Activated naive CD4-positive, alpha-beta T cell treated with anti-CD3 and anti-CD28 coated beads, Interleukin-2, amount 50 U/mL, for 72 hours (primary cell): ENCODE measurements around the gene STON1. TPM values are rescaled to one million over a fixed set of nuclear protein-coding genes. Genes with fewer than 3 reads are reported as not detected.
A peak's percentile ranks its signal among the peaks of the same experiment; 100 is the strongest.
"Not testable (repeated sequence)": the region's sequence is repeated elsewhere in the genome, so short reads cannot be mapped to it uniquely, and the experiment has no call there.

Source experiments
- ATAC-seq, 2 donors: fragments of 150-1000 bp; cut with Tn5 transposase; 2 replicates each; pipeline ENCODE4 v1.10.0; 2021; ENCODE audit warnings: mild to moderate bottlenecking in 2 of 2, moderate library complexity in 2 of 2
- DNase-seq, 2 donors: peaks; one replicate each; pipeline ENCODE4 v3.0.0; 2021 to 2022; ENCODE audit warnings: low spot score in 2 of 2
- H3K27ac Mint-ChIP-seq, 2 donors: one replicate each; pipeline ENCODE4 v1.8.0; 2022; ENCODE audit warnings: mild to moderate bottlenecking in 2 of 2, mixed read lengths in 2 of 2
- H3K36me3 Mint-ChIP-seq, 2 donors: one replicate each; pipeline ENCODE4 v1.8.0; 2022; ENCODE audit warnings: mixed read lengths in 2 of 2
- H3K9me3 Mint-ChIP-seq, 2 donors: one replicate each; pipeline ENCODE4 v1.8.0; 2022; ENCODE audit warnings: mixed read lengths in 2 of 2
- total RNA-seq, 2 donors: library from RNA; stranded (reverse); gene quantifications; one replicate each; pipeline ENCODE4 v1.2.3, GENCODE V29; 2022

STON1 gene
- total RNA-seq, 2 donors from 2014 or later, result 0.27 to 2.4 TPM

DNA sequence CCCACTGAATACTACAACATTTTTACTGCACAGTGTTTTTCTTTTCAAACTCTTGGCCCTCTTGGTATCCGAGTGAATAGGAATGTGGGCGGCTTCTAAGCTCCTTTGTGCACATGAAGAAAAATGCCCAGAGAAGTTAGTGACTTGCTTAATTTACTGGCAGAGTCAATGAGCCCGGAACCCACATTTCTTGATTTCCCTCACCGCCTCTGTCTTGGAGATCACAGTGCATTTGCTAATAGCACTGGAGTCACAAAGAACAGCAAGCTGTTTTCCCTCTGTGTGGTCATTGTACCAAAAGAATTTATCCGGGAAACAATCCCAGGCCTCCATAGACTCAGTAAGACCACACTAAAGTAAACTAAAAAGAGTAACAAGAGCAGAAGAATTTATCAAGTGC, 18.9 kb downstream of the STON1 start:
- H3K27ac Mint-ChIP-seq, result no peak overlapping the region
- ATAC-seq, result no peak
- no peak for DNase-seq
- H3K9me3 Mint-ChIP-seq, result no peaks in the 10 kb centered on the region
- H3K36me3 Mint-ChIP-seq, result no peaks in the 10 kb centered on the region

DNA sequence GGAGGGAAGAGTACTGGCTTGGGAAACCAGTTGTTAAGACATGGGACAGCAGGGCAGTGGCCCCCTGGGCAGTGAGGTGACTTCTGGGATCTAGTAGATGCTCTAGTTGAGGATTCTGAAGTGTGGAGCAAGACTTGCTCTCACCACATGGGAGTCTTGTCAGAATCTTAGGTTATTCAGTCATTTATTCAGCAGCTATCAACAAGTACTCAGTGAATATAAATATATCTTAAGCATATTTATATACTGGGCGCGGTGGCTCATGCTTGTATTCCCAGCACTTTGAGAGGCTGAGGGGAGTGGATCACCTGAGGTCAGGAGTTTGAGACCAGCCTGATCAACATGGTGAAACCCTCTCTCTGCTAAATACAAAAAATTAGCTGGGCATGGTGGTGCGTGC, 20.0 kb downstream of the STON1 start:
- DNase-seq (no peak), ATAC-seq (no peak)
- H3K27ac Mint-ChIP-seq, result no peak overlapping the region
- H3K9me3 Mint-ChIP-seq, result no peaks in the 10 kb centered on the region
- no peaks in the 10 kb centered on the region for H3K36me3 Mint-ChIP-seq

DNA sequence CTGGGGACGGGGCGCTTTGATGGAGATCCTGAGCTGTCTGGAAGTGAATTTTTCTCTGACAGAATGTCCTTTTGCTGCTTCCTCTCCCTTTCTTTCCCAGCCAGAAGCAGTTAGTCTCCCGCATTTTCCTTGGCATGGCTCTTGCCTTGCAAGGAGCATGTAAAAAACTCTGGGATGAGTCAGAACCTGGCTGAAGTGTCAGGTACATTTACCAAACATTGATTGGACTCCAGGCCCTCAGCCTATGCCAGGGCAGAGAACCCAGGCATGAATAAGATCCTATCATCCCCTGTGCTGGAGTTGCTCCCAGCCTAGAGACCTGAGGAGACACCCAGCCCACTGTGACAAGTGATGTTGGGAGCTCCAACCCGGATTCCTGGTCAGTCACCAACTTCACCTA, 21.6 kb downstream of the STON1 start:
- no peak for ATAC-seq
- no peaks in the 10 kb centered on the region for H3K9me3 Mint-ChIP-seq
- no peaks in the 10 kb centered on the region for H3K36me3 Mint-ChIP-seq
- H3K27ac Mint-ChIP-seq, result no peak overlapping the region
- no peak for DNase-seq

DNA sequence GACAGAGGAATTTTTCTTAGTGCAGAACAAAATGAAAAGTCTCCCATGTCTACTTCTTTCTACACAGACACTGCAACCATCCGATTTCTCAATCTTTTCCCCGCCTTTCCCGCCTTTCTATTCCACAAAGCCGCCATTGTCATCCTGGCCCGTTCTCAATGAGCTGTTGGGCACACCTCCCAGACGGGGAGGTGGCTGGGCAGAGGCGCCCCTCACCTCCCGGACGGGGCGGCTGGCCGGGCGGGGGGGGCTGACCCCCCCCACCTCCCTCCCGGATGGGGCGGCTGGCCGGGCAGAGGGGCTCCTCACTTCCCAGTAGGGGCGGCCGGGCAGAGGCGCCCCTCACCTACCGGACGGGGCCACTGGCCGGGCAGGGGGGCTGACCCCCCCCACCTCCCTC, 25.1 kb downstream of the STON1 start:
- H3K27ac Mint-ChIP-seq, H3K9me3 Mint-ChIP-seq: not testable (repeated sequence)

DNA sequence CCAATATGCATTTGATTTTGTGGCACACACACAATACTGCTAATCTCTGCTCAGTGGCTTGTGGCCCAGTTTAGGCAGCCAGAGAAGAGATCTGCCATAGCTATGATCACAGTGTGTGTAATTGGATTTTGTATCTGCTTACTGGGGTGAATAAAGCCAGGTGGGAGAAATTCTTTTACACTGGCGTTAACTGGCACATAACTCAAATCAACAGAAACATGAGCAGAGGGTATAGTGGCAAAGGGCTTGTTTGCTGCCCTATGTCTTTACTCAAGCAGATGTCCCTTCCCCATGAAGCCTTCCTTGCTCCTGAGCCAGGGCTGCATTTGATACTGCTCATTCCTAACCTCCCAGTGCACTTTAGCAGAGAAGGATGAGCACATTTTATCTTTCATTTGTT, 28.5 kb downstream of the STON1 start:
- no peaks in the 10 kb centered on the region for H3K9me3 Mint-ChIP-seq
- DNase-seq (no peak), ATAC-seq (no peak)
- no peak overlapping the region for H3K27ac Mint-ChIP-seq
- H3K36me3 Mint-ChIP-seq, result no peaks in the 10 kb centered on the region

More for the DNA sequence above, 25.1 kb downstream of the STON1 start:
- DNase-seq, ATAC-seq, H3K36me3 Mint-ChIP-seq: not testable (repeated sequence)

DNA sequence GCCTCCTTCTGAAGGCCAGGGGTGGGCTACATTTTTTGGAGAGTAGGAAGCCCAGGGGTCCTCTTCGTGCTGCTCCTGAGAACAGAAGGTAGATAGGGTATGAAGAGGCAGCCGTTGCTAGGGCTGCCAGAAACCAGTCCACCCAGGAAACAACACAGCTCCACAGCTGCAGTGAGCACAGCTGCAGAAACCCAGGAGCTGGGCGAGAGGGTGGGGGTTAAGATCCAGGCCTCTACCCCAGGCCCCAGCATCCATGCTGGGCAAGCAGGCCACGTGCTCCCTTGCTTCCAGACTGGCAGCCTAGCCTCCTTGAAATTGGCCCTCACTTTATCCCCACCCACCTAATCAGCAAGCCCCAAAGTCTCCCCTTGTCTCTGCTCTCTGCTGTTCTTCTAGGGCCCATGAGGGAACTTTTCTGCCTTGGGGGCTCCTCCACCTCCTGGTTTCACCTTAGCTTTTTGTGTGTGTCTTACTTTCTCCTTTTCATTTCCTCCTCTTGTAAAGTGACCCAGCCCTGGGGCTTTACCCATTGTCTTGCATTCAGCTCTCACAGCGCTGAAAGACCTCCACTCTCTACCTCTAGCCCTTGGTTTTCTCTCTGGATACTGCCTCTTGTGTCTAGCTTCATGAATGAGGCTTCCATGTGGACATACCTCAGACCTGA, 30.7 kb downstream of the STON1 start:
- Mint-ChIP-seq H3K36me3 (no peaks in the 10 kb centered on the region), H3K27ac (no peak overlapping the region), H3K9me3 (no peaks in the 10 kb centered on the region)
- ATAC-seq (no peak), DNase-seq (no peak)

DNA sequence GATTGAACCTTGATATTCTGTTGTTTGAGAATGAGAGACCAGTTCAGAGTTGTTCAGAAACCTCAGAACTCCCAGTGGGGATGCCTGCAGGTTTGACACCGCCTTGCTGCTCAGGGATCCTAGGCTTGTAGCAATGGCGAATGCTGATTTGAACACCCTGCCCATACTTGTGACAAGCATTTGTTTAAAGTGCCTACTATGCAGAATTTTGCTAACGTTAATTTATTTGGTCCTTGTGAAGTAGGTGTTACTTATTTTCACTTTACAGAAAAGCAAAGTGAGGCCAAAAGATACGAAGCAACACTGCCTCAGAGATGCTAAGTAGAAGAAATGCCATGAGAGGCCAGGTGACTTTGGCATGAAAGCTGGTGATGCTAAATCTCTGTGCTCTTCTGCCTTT, 32.3 kb downstream of the STON1 start:
- Mint-ChIP-seq H3K9me3 (no peaks in the 10 kb centered on the region), H3K36me3 (no peaks in the 10 kb centered on the region), H3K27ac (no peak overlapping the region)
- no peak for ATAC-seq
- no peak for DNase-seq

DNA sequence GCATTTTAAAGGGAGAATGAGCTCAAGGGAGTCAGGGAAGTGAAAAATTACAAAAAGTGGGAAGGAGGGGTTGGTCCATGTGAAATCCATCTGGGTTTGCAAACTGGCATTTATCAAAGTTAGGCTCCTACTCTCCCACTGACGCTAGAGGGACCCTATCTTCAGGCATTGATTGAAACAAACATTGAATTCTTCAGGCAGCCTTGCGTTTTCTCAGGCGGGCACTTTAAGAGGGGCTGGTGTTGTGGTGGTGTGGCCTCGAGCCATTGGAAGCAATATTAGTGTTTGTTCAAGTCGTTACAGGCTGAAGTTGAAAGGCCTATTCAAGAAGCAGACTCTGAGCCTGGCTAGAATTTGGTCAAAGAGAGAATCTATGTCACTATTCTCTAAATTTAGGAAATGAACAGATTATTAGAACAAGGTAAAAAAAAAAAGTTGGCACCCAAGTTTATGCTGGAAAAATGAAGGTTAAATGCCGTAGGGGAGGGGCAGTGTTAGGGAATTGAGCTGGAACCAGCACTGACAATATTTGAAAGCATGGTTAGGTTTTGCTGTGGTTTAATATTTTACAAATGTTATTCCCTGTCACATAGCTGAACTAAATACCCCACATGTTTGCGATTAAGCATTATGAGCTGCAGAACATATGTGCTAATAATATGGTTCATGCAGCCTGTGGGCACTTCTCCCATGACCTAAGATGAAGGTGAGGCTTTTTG, 36.8 kb downstream of the STON1 start:
- Mint-ChIP-seq H3K36me3 (no peaks in the 10 kb centered on the region), H3K9me3 (no peaks in the 10 kb centered on the region), H3K27ac (no peak overlapping the region)
- no peak for ATAC-seq
- no peak for DNase-seq

DNA sequence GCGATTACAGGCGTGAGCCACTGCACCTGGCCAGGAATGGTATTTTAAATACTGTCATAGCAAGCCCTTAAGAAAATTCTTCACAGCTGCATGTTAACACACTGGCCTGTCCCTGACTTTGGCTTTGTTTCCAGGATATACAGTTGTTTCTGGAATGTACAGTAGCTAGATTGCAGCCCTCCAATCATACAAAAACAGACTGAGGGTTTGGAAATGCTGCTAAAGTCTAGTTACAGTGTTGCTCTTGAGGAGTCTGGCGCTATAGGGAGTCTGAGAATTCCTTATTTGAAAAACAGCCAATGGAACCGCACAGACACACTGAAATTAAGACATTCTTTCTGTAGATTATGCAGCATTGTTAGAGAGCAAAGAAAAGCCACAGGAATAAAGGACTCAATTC, 37.7 kb downstream of the STON1 start:
- ATAC-seq, result no peak
- Mint-ChIP-seq H3K27ac (no peak overlapping the region), H3K36me3 (no peaks in the 10 kb centered on the region), H3K9me3 (no peaks in the 10 kb centered on the region)
- no peak for DNase-seq

DNA sequence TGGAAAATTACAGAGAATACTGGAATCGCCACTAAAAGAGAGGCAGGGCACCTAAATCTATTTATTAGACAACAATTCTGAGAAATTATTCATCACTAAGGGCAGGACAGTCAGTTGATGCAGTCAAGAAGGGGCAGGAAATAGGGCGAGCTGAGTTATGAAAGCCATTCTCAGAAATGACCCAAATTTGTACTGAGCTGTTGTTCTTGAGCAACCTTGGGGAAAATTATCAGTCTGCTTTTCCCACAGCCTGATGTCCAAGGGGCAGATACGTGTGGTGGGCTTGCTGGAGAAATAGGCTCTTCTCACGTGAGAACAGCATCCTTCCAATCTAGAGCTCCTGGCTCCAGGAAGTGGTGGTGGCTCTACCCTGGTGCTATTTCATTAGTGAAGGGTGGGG, 38.6 kb downstream of the STON1 start:
- DNase-seq, result no peak
- peaks cover 0 to under 1% of the 10 kb centered on the region in 2 donors for H3K36me3 Mint-ChIP-seq
- no peaks in the 10 kb centered on the region for H3K9me3 Mint-ChIP-seq
- H3K27ac Mint-ChIP-seq, result no peak overlapping the region
- no peak for ATAC-seq

DNA sequence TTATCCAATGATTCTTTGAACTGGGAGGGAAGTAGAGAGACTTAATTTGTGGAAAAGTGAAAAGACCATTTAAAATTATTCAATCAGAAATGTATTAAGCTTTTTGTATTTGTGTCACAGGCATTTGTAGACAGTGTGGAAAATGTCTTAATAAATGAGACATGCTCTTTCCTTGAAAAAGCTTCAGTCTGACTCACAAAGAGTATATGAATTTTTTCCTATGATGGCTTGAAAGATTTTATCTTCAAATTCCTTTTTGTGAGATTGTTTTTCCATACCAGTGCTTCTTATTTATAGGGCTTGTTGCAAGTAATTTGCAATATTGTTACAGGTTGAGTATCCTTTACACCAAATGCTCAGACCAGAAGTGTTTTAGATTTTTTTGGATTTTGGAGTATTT, 39.5 kb downstream of the STON1 start:
- peaks cover 0 to 4% of the 10 kb centered on the region in 2 donors for H3K36me3 Mint-ChIP-seq
- no peak overlapping the region for H3K27ac Mint-ChIP-seq
- H3K9me3 Mint-ChIP-seq, result no peaks in the 10 kb centered on the region
- no peak for DNase-seq
- peak in 1 of 2 donors; percentile 41 for ATAC-seq

DNA sequence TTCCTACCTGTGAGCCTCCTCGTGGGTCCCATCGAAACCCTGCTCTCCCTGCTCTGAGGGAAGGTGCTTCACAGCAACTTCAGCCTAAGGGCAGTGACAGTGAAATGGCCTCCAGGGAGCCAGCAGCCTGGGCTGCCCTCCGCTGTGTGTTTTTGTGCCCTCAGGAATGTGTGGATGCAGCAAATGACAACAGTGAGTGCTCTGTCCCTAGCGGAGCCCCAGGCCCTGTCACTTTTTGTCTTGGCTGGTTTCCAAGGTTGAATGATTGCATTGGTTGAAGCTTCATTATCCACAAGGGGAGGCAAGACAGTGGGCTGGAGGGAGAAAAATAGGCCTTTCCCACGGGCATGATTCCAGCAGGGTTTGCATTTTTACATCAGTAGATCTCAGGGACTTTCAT, 42.9 kb downstream of the STON1 start:
- H3K27ac Mint-ChIP-seq, result no peak overlapping the region
- DNase-seq, result no peak
- no peaks in the 10 kb centered on the region for H3K9me3 Mint-ChIP-seq
- H3K36me3 Mint-ChIP-seq, result peaks cover 0 to 4% of the 10 kb centered on the region in 2 donors
- no peak for ATAC-seq

DNA sequence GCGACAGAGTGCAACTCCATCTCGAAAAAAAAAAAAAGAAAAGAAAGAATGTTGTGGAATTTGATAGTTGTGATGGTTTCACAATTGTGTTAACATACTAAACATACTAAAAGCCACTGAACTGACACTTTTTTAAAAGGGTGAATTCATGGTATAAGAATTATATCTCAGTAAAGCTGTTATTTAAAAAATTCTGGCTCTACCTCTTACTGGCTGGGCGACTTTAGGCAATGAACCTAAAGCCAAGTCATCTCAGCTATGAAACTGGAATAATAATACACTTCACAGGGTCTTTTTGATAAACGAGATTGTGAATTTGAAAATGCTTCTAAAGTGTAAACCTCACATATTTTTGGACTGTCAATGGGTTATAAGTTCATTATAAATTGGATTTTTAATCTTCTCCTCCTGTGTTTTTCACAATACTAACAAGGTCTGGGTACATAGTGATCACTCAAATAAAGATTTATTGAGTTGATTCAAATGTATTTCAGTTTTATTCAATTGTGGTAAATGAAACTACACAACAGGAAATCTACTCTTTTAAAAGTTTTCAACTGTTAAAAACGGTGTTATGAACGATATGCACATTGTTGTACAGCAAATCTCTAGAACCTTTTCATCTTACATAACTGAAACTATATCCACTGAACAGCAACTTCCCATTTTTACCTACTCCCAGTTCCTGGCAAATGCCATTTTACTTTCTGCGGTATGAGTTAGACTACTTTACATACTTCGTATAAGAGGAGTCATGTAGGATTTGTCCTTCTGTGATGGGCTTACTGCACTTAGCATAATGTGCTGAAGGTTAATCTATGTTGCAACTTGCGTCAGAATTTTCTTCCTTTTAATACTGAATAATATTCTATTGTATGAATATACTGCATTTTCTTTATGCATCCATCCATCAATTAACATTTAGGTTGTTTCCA, 44.7 kb downstream of the STON1 start:
- no peak for DNase-seq
- H3K27ac Mint-ChIP-seq, result peak overlapping the region in 1 of 2 donors; percentile 65
- H3K36me3 Mint-ChIP-seq, result peaks cover 0 to 4% of the 10 kb centered on the region in 2 donors
- ATAC-seq, result peak in 1 of 2 donors; percentile 88
- H3K9me3 Mint-ChIP-seq, result no peaks in the 10 kb centered on the region

DNA sequence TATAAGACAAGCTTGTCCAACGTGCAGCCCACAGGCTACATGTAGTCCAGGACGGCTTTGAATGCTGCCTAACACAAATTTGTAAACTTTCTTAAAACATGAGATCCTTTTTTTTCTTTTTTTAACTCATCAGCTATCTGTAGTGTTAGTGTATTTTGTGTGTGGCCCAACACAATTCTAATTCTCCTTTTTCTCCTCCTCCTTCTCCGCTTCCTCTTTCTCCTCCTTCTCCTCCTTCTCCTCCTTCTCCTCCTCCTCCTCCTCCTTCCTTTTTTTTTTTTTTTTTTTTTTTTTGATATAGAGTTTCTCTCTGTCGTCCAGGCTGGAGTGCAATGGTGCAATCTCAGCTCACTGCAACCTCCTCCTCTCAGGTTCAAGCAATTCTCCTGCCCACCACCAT, 48.4 kb downstream of the STON1 start:
- DNase-seq, result no peak
- no peaks in the 10 kb centered on the region for H3K9me3 Mint-ChIP-seq
- no peak for ATAC-seq
- H3K36me3 Mint-ChIP-seq, result peaks cover 0 to 4% of the 10 kb centered on the region in 2 donors
- H3K27ac Mint-ChIP-seq, result no peak overlapping the region

DNA sequence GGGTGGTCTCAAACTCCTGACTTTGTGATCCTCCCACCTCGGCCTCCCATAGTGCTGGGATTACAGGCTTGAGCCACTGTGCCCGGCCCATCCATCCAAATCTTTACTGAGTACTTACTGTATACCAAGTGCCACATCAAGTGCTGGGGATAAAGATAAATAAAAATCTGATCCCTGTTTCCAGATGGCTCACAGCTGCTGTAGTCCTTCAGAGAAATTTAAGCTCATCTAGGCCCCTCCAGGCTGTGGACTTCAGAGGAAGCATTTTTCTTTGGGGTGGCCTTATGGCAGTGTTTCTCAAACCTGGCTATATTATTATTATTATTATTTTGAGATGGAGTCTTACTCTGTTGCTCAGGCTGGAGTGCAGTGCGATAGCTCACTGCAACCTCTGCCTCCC, 54.0 kb downstream of the STON1 start:
- Mint-ChIP-seq H3K9me3 (no peaks in the 10 kb centered on the region), H3K27ac (no peak overlapping the region), H3K36me3 (no peaks in the 10 kb centered on the region)
- DNase-seq, result no peak
- no peak for ATAC-seq

DNA sequence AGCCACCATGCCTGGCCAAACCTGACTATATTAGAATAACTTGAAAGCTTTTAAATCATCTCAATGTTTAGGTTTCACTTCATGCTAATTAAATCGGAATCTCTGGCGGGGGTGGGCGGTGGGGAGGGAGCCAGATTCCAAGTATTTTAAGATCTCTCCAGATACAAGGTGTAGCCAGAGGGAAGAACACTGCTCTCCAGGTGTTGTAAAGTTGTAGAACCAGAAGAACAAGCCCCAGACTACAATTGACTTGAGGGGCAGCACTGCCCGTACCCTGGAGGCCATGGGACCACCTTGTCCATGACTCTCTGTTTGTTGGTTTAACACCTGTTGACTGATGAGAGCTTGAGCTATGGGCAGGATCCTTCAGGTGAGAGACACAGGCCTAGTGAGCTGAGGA, 54.6 kb downstream of the STON1 start:
- Mint-ChIP-seq H3K36me3 (no peaks in the 10 kb centered on the region), H3K9me3 (no peaks in the 10 kb centered on the region)

DNA sequence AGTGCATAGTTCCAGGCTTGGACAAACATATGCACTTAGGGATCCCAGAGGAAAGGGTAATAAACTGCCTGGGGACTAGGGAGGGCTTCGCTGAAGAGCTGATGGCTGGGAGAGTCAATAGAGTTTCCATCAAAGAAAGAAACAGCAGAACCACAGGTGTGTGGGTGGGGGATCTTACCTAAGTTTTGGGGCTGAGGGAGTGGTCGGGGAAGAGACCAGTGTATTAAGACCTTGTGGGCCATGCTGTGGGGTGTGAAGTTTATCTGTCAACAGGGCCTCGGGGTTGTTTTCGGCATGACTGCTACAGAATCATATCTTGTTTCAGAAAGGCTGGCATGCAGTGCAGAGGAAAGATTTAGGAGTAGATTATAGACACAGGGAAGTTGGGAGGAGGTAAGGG, 56.5 kb downstream of the STON1 start:
- DNase-seq, result no peak
- no peak overlapping the region for H3K27ac Mint-ChIP-seq
- H3K9me3 Mint-ChIP-seq, result no peaks in the 10 kb centered on the region
- peak in 1 of 2 donors; percentile 56 for ATAC-seq
- H3K36me3 Mint-ChIP-seq, result no peaks in the 10 kb centered on the region

More for the DNA sequence above, 54.6 kb downstream of the STON1 start:
- ATAC-seq, result no peak
- DNase-seq, result no peak
- H3K27ac Mint-ChIP-seq, result no peak overlapping the region
